Lower leg skin (tissue), 4 donors: ENCODE measurements around the gene PIP4K2C. TPM values are rescaled to one million over a fixed set of nuclear protein-coding genes. Genes with fewer than 3 reads are reported as not detected.
"Not testable (repeated sequence)": the region's sequence is repeated elsewhere in the genome, so short reads cannot be mapped to it uniquely, and the experiment has no call there.

Source experiments
- DNase-seq, 2 donors: peaks; one replicate each; pipeline ENCODE4 v3.0.0-alpha.2; 2019; ENCODE audit warnings: low spot score in 2 of 2
- H3K4me3 ChIP-seq: fragments of 200-600 bp; sonication (generic); 2 replicates; pipeline ENCODE4 v1.5.1; 2017; ENCODE audit warnings: mild to moderate bottlenecking, low read depth; ENCODE audit not compliant: poor library complexity, severe bottlenecking
- POLR2A ChIP-seq, 2 donors: fragments of 450-650 bp; IDR thresholded peaks; one replicate each; pipeline ENCODE4 v1.6.1; 2016 to 2017; ENCODE audit warnings: antibody characterized with exemption in 2 of 2, mild to moderate bottlenecking in 1 of 2, moderate library complexity in 1 of 2
- WGBS, 2 donors: methylation state at CpG; one replicate each; pipeline ENCODE4 v1.1.5; 2018; 5-methylcytosine and 5-hydroxymethylcytosine counted together
- intact Hi-C: fragments of 100-400 bp; cut with DNase I; formaldehyde crosslinking; loops from one replicate; pipeline ENCODE4 v1.15.0; 2023; ENCODE audit warnings: low total_unique reads
- total RNA-seq, 4 donors: library from RNA; depleted of rRNA; stranded (reverse); fragments of >200 nt; gene quantifications; one replicate each; pipeline ENCODE4 v1.1.0, GENCODE V29; 2016
- TF ChIP-seq, protein P1 (sequence below), 3 donors: fragments of 450-650 bp; IDR thresholded peaks; one replicate each; pipeline ENCODE4 v1.5.1; 2016; ENCODE audit warnings: antibody characterized with exemption in 3 of 3, mild to moderate bottlenecking in 3 of 3, moderate library complexity in 2 of 3

The PIP4K2C gene
- total RNA-seq, 4 donors from 2014 or later, result 29.1 to 48.9 (median 39.1) TPM

GRCh38 chr12:57641699-57642442 lies 50.9 kb downstream of the PIP4K2C start:
- no peak for DNase-seq
- WGBS, 2 donors, result 61 to 65% methylated on average over 5 of the region's 5 CpGs
- H3K4me3 ChIP-seq, result no peak overlapping the region
- no peak for TF ChIP-seq POLR2A (IDR thresholded peaks at IDR 0.05)
- TF ChIP-seq, protein P1, sequence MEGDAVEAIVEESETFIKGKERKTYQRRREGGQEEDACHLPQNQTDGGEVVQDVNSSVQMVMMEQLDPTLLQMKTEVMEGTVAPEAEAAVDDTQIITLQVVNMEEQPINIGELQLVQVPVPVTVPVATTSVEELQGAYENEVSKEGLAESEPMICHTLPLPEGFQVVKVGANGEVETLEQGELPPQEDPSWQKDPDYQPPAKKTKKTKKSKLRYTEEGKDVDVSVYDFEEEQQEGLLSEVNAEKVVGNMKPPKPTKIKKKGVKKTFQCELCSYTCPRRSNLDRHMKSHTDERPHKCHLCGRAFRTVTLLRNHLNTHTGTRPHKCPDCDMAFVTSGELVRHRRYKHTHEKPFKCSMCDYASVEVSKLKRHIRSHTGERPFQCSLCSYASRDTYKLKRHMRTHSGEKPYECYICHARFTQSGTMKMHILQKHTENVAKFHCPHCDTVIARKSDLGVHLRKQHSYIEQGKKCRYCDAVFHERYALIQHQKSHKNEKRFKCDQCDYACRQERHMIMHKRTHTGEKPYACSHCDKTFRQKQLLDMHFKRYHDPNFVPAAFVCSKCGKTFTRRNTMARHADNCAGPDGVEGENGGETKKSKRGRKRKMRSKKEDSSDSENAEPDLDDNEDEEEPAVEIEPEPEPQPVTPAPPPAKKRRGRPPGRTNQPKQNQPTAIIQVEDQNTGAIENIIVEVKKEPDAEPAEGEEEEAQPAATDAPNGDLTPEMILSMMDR (IDR thresholded peaks at IDR 0.05), result no peak
- intact Hi-C loops, result no loop called here

DNA sequence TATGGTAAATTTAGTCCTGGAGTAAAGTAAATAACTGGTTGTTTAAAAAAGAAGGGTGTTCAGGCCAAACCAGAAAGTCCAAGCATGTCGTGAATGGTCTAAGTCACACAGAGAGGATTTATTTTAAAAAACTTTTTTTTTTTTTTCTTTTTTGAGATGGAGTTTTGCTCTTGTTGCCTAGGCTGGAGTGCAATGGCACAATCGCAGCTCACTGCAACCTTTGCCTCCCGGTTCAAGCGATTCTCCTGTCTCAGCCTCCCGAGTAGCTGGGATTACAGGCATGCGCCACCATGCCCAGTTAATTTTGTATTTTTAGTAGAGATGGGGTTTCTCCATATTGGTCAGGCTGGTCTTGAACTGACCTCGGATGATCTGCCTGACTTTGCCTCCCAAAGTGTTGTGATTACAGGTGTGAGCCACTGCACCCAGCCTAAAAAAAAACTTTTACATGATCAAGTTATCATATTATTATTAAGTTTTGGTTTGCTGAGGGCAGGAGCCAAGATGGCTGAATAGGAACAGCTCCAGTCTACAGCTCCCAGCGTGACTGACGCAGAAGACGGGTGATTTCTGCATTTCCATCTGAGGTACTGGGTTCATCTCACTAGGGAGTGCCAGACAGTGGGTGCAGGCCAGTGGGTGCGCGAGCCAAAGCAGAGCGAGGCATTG lies 55.1 kb downstream of the PIP4K2C start:
- intact Hi-C loops, H3K4me3 ChIP-seq, DNase-seq: not testable (repeated sequence)
- WGBS, 2 donors, result 67 to 73% methylated on average over 10 to 13 of the region's 13 CpGs

- intact Hi-C loops, H3K4me3 ChIP-seq, DNase-seq: not testable (repeated sequence)
- WGBS, 2 donors, result 98 to 100% methylated on average over 7 to 8 of the region's 15 CpGs
These were observed 55.7 kb downstream of the PIP4K2C start for GRCh38 chr12:57646659-57647049.

Other genes starting within 250 kb of the PIP4K2C start
- 10 to 100 TPM; 37.2 to 64.6 (median 54.3) TPM for gene R3HDM2, start 160.1 kb upstream of the PIP4K2C start, total RNA-seq
- not detected for gene INHBC, start 156.4 kb upstream of the PIP4K2C start, total RNA-seq
- gene INHBE, start 135.9 kb upstream of the PIP4K2C start, total RNA-seq, result not detected
- 10 to 100 TPM in 1 of 4 donors, 1 to 10 TPM in 1, under 1 TPM in 2; 0.19 to 13.4 (median 1.9) TPM for gene GLI1, start 131.4 kb upstream of the PIP4K2C start, total RNA-seq
- gene ARHGAP9, start 111.3 kb upstream of the PIP4K2C start, total RNA-seq, result 1 to 10 TPM; 2.3 to 6.6 (median 3.1) TPM
- 100 to 1,000 TPM in 1 of 4 donors, 10 to 100 TPM in 3; 37.7 to 386 (median 51.4) TPM for gene MARS1, start 103.1 kb upstream of the PIP4K2C start, total RNA-seq
- gene DDIT3, start 70.7 kb upstream of the PIP4K2C start, total RNA-seq, result 10 to 100 TPM; 27.6 to 58.2 (median 41.6) TPM
- gene MBD6, start 68.4 kb upstream of the PIP4K2C start, total RNA-seq, result 10 to 100 TPM; 13.8 to 50.4 (median 26.5) TPM
- gene DCTN2, start 44.0 kb upstream of the PIP4K2C start, total RNA-seq, result 100 to 1,000 TPM; 166 to 257 (median 181) TPM
- 1 to 10 TPM in 1 of 4 donors, under 1 TPM in 3; 0.08 to 1.2 (median 0.23) TPM for gene KIF5A, start 41.1 kb upstream of the PIP4K2C start, total RNA-seq
- gene DTX3, start 13.6 kb downstream of the PIP4K2C start, total RNA-seq, result 10 to 100 TPM in 2 of 4 donors, 1 to 10 TPM in 2; 6.1 to 17.4 (median 11.4) TPM
- 10 to 100 TPM in 1 of 4 donors, 1 to 10 TPM in 3; 3.8 to 10.3 (median 6.9) TPM for gene ARHGEF25, start 20.2 kb downstream of the PIP4K2C start, total RNA-seq
- gene B4GALNT1, start 42.0 kb downstream of the PIP4K2C start, total RNA-seq, result 1 to 10 TPM in 1 of 4 donors, under 1 TPM in 3; 0.19 to 1.7 (median 0.26) TPM
- gene OS9, start 102.9 kb downstream of the PIP4K2C start, total RNA-seq, result 100 to 1,000 TPM; 195 to 265 (median 205) TPM
- gene AGAP2, start 147.6 kb downstream of the PIP4K2C start, total RNA-seq, result 1 to 10 TPM in 3 of 4 donors, under 1 TPM in 1; 0.55 to 1.6 (median 1.3) TPM
- gene TSPAN31, start 153.8 kb downstream of the PIP4K2C start, total RNA-seq, result 10 to 100 TPM; 44.9 to 76.4 (median 54.7) TPM
- 10 to 100 TPM; 38.5 to 77.4 (median 54.6) TPM for gene CDK4, start 161.1 kb downstream of the PIP4K2C start, total RNA-seq
- gene MARCHF9, start 163.9 kb downstream of the PIP4K2C start, total RNA-seq, result 10 to 100 TPM; 10.6 to 16.6 (median 12.8) TPM
- 1 to 10 TPM in 3 of 4 donors, under 1 TPM in 1; 0.72 to 6.4 (median 1.7) TPM for gene CYP27B1, start 175.9 kb downstream of the PIP4K2C start, total RNA-seq
- 10 to 100 TPM in 3 of 4 donors, 1 to 10 TPM in 1; 5.9 to 13.5 (median 11.0) TPM for gene METTL1, start 180.9 kb downstream of the PIP4K2C start, total RNA-seq
- gene EEF1AKMT3, start 181.4 kb downstream of the PIP4K2C start, total RNA-seq, result 10 to 100 TPM in 2 of 4 donors, 1 to 10 TPM in 2; 6.3 to 13.2 (median 9.9) TPM
- gene TSFM, start 191.6 kb downstream of the PIP4K2C start, total RNA-seq, result 10 to 100 TPM; 29.6 to 41.6 (median 34.5) TPM
- gene AVIL, start 227.5 kb downstream of the PIP4K2C start, total RNA-seq, result 1 to 10 TPM; 1.6 to 4.6 (median 2.8) TPM